ENCODE results near the gene ZNF207.
"Not testable (repeated sequence)": the region's sequence is repeated elsewhere in the genome, so short reads cannot be mapped to it uniquely, and the experiment has no call there.

The ZNF207 gene

DNA sequence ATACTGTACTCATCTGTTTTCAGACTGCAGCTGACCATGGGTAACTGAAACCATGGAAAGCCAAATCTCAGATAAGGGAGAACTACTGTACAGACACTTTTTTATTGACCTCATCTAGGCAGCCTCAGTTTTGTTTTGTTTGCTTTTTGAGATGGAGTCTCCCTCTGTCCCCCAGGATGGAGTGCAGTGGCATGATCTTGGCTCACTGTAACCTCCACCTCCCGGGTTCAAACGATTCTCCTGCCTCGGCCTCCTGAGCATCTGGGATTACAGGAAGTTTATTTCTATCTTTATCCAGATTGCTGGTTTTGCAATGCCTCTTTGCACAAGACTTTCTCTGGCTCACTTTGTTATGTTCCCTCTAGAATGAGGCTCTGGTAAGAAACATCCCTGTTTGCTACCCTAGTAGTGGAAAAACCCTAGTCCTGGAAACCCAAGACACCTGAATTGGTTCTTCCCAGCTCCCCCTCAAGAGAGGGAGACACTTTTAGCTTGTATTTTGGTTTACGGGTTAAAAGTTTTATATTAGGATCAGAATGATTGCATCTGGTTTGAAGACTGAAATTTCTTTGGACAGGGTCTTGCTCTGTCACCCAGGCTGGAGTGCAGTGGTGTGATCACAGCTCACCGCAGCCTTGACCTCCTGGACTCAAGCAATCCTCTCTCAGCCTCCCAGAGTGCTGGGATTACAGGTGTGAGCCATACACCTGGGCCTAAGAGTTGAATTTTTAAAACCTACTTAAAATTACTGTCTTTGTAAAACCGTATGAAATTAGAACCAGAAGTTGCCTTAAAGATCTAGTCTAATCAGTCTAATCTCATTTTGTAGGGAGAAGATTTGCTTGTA is 38.9 kb downstream of the ZNF207 start:
- DNase-seq, result no peak

DNA sequence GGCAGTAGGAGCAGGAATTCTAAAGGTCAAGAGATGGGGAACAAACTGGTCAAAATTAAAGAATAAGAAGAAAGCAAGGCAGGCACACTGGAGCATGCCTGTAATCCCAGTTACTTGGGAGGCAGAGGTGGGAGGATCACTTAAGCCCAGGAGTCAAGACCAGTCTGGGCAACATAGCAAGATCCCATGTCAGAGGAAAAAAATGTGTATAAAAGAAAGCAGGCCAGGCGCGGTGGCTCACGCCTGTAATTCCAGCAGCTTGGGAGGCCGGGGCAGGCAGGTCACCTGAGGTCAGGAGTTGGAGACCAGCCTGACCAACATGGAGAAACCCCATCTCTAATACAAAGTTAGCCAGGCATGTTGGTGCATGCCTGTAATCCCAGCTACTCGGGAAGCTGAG is 43.9 kb downstream of the ZNF207 start:
- DNase-seq, result no peak

DNA sequence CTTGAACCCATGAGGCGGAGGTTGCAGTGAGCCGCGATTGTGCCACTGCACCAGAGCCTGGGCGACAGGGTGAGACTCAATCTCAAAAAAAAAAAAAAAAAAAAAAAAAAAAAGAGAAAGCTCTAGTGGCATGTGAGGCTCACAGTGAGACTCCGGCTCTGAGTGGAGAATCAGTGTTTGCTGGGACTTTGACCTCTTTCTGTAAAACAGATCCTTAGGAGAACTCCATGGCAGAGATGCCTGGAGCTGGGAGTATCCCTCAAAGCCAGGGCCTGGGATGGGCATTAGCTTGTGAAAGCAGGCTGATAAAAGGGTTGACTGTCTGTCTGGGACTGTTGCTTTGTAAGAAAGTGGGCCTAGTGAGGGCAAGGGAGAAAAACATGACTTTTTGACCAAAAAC is 46.4 kb downstream of the ZNF207 start:
- DNase-seq, result no peak

DNA sequence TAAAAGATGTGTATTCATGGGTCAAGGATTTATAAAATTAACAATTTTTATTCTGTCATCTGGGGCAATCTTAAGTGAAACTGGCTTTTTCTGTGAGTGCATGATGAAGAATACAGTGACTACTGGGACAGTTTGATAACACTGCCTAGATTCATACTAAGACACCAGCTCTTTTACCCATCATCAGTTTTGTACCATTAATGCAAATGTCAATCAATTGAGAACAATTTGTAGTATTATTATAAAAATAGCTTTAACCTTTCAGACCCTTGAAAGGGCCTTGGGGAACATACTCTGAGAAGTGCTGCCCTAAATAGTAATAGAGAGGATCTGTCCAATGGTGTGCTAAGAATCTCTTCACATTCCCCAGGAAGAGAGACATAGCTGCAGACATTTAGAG is 49.0 kb downstream of the ZNF207 start:
- no peak for DNase-seq

DNA sequence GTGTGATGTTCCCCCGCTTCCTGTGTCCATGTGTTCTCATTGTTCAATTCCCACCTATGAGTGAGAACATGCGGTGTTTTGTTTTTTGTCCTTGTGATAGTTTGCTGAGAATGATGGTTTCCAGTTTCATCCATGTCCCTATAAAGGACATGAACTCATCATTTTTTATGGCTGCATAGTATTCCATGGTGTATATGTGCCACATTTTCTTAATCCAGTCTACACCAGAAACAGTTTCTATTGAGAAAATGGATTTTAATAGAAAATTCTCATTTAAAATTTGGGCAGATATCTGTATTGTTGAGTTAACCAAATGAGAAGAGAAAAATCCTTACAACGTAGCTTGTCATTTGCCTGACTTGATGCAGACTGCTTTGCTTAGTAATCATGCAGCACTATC is 60.1 kb downstream of the ZNF207 start:
- not testable (repeated sequence) for DNase-seq

DNA sequence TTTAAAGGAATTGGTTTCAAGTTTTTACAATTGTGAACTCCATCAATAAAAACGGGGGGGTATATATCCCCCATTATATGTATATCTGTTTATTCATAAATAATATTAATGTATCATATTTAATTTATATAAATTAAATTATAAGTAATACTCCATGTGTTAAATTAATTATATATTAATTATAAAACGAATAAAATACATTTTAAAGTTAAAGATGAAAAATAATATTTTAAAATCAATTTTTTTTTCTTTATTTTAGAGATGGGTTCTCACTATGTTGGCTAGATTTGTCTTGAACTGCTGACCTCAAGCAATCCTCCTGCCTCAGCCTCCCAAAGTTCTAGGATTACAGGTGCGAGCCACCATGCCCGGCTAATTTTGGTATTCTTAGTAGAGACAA is 76.9 kb downstream of the ZNF207 start:
- no peak for DNase-seq

DNA sequence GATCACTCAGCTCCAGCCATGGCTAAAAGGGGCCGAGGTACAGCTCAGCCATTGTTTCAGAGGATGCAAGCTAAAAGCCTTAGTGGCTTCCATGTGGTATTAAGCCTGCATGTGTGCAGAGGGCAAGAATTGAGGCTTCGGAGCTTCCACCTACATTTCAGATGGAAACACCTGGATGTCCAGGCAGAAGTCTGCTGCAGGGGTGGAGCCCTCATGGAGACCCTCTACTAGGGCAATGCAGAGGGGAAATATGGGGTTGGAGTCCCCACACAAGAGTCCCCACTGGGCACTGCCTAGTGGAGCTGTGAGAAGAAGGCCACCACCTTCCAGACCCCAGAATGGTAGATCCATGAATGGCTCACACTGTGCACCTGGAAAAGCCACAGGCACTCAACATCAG is 79.6 kb downstream of the ZNF207 start:
- DNase-seq, result no peak

Measured in EL (cell line).